Cardiac fibroblast (primary cell): ENCODE measurements around the gene OR2V1.
"Not testable (repeated sequence)": the region's sequence is repeated elsewhere in the genome, so short reads cannot be mapped to it uniquely, and the experiment has no call there.

Experiments used
- DNase-seq, 2 donors: peaks; one replicate each; pipeline versions ENCODE4 v3.0.0 to v3.0.0-alpha.2; 2010; ENCODE audit warnings: low read depth in 2 of 2
- H3K4me3 ChIP-seq, 2 donors: replicated peaks in 1 of 2; 1 replicate in 1 of 2; 2 replicates in 1 of 2; pipeline ENCODE4 v1.5.1; 2011; ENCODE audit warnings: low read depth in 2 of 2, low read length in 2 of 2, mild to moderate bottlenecking in 2 of 2, moderate library complexity in 1 of 2
- TF ChIP-seq, protein P1 (sequence below): IDR thresholded peaks from one replicate; pipeline ENCODE4 v1.5.1; 2011; ENCODE audit warnings: low read depth, mild to moderate bottlenecking, low read length, inconsistent platforms

Gene OR2V1

DNA sequence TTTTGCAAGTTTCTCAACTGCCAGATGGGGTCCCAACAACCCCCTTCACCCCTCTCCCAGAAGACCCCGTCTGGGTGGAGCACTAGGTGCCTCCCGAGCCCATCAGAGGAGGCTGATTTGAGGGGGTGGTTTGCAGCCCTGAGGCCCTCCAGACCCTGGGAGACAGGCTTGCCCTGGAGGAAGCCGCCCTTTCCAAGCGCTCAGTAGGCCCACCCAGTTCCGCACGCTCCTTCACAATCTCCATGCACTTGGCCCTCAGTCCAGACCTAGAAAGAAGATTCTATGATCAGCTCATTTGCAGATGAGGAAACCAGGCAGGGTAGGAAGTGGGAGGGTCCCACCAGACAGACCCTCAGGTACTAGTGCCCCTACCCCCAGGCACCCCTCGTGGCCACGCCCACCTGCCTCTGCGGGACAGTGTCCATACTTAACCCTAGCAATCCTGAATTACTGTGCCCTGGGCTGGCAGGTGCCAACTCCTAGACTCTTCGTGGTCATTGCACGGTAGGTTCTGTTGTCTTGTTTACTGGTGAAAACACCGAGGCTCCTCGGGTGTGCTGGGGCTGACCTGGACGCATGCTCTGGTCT lies 22.3 kb downstream of the OR2V1 start:
- no peak for DNase-seq
- H3K4me3 ChIP-seq = no peak overlapping the region
- TF ChIP-seq, protein P1, sequence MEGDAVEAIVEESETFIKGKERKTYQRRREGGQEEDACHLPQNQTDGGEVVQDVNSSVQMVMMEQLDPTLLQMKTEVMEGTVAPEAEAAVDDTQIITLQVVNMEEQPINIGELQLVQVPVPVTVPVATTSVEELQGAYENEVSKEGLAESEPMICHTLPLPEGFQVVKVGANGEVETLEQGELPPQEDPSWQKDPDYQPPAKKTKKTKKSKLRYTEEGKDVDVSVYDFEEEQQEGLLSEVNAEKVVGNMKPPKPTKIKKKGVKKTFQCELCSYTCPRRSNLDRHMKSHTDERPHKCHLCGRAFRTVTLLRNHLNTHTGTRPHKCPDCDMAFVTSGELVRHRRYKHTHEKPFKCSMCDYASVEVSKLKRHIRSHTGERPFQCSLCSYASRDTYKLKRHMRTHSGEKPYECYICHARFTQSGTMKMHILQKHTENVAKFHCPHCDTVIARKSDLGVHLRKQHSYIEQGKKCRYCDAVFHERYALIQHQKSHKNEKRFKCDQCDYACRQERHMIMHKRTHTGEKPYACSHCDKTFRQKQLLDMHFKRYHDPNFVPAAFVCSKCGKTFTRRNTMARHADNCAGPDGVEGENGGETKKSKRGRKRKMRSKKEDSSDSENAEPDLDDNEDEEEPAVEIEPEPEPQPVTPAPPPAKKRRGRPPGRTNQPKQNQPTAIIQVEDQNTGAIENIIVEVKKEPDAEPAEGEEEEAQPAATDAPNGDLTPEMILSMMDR = no peak

DNA sequence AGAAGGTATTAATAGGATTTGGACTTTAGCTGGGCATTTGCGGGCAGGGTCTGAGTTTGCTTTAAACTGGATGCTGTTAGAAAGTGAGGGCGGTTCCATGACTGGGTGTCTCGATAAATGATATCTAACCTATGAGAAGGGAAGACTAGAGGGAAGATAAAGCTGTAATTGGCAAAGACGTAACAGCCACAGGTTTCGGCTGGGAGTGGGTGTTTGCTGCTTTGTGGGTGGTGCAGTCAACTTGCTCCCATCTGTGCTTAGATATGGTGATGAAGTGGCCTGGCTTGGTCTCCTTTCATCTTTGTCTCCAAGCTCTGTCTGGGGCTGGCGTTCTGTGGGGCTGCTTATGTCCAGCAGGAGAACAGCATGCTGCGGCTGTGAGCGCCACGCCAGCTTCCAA lies 23.3 kb downstream of the OR2V1 start:
- no peak for DNase-seq
- H3K4me3 ChIP-seq = no peak overlapping the region
- TF ChIP-seq, protein P1 = no peak

- TF ChIP-seq, protein P1 = no peak
- DNase-seq = no peak
- H3K4me3 ChIP-seq = no peak overlapping the region
These were observed 25.5 kb downstream of the OR2V1 start for GRCh38 chr5:181105391-181106025.

DNA sequence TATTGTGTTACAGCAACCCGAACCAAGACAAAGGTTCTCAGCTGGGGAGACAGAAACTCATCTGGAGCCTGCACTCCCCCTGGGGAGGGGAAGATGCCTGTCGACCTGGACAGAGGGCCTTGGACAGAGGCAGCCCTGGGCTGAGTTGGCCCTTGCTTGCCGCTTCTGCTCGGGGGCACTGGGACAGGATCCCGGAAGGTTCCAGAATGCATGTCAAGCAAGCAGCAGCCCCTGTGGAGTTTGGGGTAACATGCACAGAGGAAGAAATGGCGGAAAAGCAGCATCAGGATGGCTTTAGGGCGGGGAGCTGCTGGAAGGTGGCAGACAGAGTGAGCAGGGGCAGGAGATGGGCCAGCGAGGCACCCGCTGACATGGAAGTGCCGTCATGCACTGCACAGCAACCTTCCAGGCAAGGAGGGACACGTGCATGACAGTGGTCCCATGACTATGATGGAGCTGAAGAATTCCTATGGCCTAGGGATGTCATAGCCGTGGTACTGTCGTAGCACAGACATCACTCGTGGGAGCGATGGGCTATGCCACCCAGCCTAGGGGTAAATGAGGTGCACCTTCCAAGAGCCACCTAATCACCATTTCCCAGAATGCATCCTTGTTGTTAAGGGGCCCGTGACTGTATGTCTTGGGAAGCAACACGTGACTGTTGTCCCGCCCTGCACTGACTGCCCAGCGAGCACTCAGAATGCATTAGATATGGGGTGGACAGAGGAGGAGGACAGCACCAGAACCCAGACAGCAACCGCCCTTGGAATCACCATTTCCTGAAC lies 26.2 kb downstream of the OR2V1 start:
- not testable (repeated sequence) for DNase-seq, H3K4me3 ChIP-seq

DNA sequence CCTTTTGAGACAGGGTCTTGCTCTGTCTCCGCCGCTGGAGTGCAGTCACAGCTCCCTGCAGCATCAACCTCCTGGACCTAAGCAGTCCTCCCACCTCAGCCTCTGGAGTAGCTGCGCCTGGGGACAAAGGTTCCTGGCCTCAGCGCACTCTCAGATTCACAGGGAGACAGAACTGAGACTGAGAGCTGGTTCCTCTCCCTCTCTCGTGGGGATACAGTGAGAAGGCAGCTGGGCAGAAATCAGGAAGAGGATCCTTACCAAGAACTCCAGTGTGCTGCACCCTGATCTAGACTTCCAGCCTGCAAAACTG lies 26.8 kb downstream of the OR2V1 start:
- not testable (repeated sequence) for DNase-seq, H3K4me3 ChIP-seq

GRCh38 chr5:181101930-181102674 lies 28.9 kb downstream of the OR2V1 start:
- H3K4me3 ChIP-seq = not testable (repeated sequence)

DNA sequence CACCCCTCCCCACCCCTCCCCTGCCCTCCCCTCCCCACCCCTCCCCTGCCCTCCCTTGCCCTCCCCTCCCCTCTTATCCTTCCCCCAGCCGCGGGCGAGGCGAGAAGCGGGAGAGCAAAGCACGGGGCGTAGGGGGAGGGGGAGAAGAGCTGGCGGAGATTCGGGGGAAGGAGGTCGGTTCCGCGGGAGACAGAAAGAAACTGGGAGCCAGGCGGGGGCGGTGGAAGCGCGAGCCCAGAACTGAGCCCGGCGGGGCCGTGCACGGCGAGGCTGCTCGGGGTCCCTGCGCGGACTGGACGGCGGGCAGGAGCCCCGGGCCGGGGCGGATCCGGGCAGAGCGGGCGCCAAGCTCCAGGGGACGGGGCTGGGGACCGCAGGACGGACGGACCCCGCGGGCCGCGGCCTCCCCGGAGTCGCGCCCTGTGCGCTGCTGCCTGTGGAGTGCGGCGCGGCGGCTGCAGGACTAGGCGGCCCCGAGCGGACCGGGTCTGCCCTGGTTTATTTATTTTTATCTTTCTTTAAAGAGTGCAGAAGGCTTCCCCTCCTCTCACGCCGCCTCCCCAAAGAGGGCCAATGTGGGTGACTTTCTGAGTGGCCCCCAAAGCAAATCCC lies 29.8 kb downstream of the OR2V1 start:
- peak overlapping the region in 1 of 2 donors; percentile 32 for H3K4me3 ChIP-seq
- DNase-seq = not testable (repeated sequence)

More at GRCh38 chr5:181101930-181102674, 28.9 kb downstream of the OR2V1 start:
- DNase-seq = not testable (repeated sequence)

DNA sequence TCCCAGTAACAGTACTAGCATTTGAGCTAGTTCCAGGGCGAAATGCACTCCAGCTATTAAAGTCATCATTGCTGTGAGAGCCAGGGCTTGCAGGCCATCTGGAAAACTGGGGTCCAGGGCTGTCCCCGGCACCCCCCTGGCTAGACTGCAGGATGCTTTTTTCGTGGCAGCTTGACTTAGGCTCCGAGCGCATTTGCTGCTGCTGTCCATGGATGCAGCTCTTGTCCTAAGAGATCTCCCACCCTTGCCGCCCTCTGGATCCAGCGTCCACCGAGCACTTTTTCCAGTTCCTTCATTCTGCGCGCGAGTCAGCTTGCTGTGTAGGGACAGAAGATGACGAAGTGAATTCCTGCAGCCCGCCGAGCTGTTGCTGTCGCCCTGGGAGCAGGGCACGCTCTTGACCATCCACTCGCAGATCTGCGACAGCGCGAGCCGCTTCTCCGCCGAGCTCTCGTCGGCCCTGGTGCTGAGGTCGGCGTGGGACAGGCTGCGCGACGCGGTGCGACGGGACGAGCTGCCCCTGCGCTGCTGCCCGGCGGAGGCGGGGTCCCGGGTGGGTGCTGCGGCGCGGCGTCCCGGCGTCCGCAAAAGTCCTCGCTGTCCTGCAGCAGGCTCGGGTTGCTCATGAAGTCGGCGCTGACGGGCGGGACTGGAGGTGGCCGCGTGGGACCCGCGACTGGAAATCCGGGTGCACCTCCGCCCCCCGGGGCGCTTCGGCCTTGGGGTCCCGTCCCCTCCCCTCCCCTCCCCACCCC lies 30.7 kb downstream of the OR2V1 start:
- TF ChIP-seq, protein P1 = no peak
- no peak for DNase-seq
- H3K4me3 ChIP-seq = no peak overlapping the region
